Measurements from ENCODE around the gene TRIM4. TPM values are rescaled to one million over a fixed set of nuclear protein-coding genes. Genes with fewer than 3 reads are reported as not detected.

TRIM4 gene
- total RNA-seq, 4 donors from 2014 or later = 20.9 to 43.3 (median 39.6) TPM

- no peak overlapping the region for H3K4me3 ChIP-seq
- no peaks in the 10 kb centered on the region for H3K36me3 ChIP-seq
- no peak for TF ChIP-seq EP300 (IDR thresholded peaks at IDR 0.05; ENCODE audit: low read depth)
- TF ChIP-seq CTCF (IDR thresholded peaks at IDR 0.05) = no peak
- no peak for TF ChIP-seq POLR2A (IDR thresholded peaks at IDR 0.05)
- TF ChIP-seq POLR2AphosphoS5 (IDR thresholded peaks at IDR 0.05) = no peak
- in situ Hi-C loops (cut with MboI; ENCODE audit: low pct_ligation_motif_present in 1 of 4, low pct_unique_long_range_greater_than_20kb in 1 of 4, low sequenced_read_pairs in 3 of 4) = no loop called here
- 65 to 92% methylated on average over 1 to 5 of the region's 5 CpGs for WGBS, 2 donors (ENCODE audit: low coverage in 1 of 2)
- H3K4me1 ChIP-seq = peaks cover 0 to 9% (median 5%) of the 10 kb centered on the region in 4 donors
- H3K27ac ChIP-seq = no peak overlapping the region
- intact Hi-C loops (cut with DNase I; ENCODE audit: low total_unique reads) = no loop called here
- H3K27me3 ChIP-seq = peaks cover 33% of the 10 kb centered on the region
- no peaks in the 10 kb centered on the region for H3K9me3 ChIP-seq
- DNase-seq = no peak
Observed at GRCh38 chr7:99927536-99927935, 8.2 kb upstream of the TRIM4 start.

GRCh38 chr7:99926321-99926720 lies 7.0 kb upstream of the TRIM4 start:
- no peak overlapping the region for H3K27ac ChIP-seq
- no peaks in the 10 kb centered on the region for H3K36me3 ChIP-seq
- H3K27me3 ChIP-seq = peaks cover 28% of the 10 kb centered on the region
- peaks cover 0 to 9% (median 5%) of the 10 kb centered on the region in 4 donors for H3K4me1 ChIP-seq
- in situ Hi-C loops (cut with MboI; ENCODE audit: low pct_ligation_motif_present in 1 of 4, low pct_unique_long_range_greater_than_20kb in 1 of 4, low sequenced_read_pairs in 3 of 4) = no loop called here
- intact Hi-C loops (cut with DNase I; ENCODE audit: low total_unique reads) = no loop called here
- no peak for DNase-seq
- TF ChIP-seq POLR2A (IDR thresholded peaks at IDR 0.05) (no peak), POLR2AphosphoS5 (IDR thresholded peaks at IDR 0.05) (no peak), EP300 (IDR thresholded peaks at IDR 0.05; ENCODE audit: low read depth) (no peak), CTCF (IDR thresholded peaks at IDR 0.05) (no peak)
- H3K9me3 ChIP-seq = no peaks in the 10 kb centered on the region
- no peak overlapping the region for H3K4me3 ChIP-seq

- Histone ChIP-seq H3K27ac (no peak overlapping the region), H3K4me3 (no peak overlapping the region), H3K36me3 (no peaks in the 10 kb centered on the region), H3K27me3 (peaks cover 16% of the 10 kb centered on the region), H3K4me1 (peaks cover 3 to 16% (median 11%) of the 10 kb centered on the region in 4 donors), H3K9me3 (no peaks in the 10 kb centered on the region)
- TF ChIP-seq POLR2A (IDR thresholded peaks at IDR 0.05) (no peak), CTCF (IDR thresholded peaks at IDR 0.05) (no peak)
- in situ Hi-C loops (cut with MboI; ENCODE audit: low pct_ligation_motif_present in 1 of 4, low pct_unique_long_range_greater_than_20kb in 1 of 4, low sequenced_read_pairs in 3 of 4) = loop anchor here in 3 of 4 donors (25.0 kb wide), 1 partner anchor 139 kb away; no protein-coding TSS in a partner anchor
- WGBS, 2 donors (ENCODE audit: low coverage in 1 of 2) = 94 to 100% methylated on average over 1 to 3 of the region's 3 CpGs
- intact Hi-C loops (cut with DNase I; ENCODE audit: low total_unique reads) = no loop called here
- DNase-seq = no peak
Observed at GRCh38 chr7:99923200-99923599, 3.9 kb upstream of the TRIM4 start.

- 72 to 77% methylated on average over 2 to 3 of the region's 3 CpGs for WGBS, 2 donors (ENCODE audit: low coverage in 1 of 2)
Observed at GRCh38 chr7:99920149-99920548, 819 bp upstream of the TRIM4 start.

More at GRCh38 chr7:99920149-99920548, 819 bp upstream of the TRIM4 start:
- Histone ChIP-seq H3K27me3 (no peaks in the 10 kb centered on the region), H3K9me3 (no peaks in the 10 kb centered on the region), H3K27ac (peak overlapping the region; percentile 94 to 97 (median 94)), H3K4me3 (peak overlapping the region in 3 of 4 donors; percentile 72 to 89 (median 86)), H3K4me1 (peaks cover 23 to 39% (median 26%) of the 10 kb centered on the region in 4 donors), H3K36me3 (no peaks in the 10 kb centered on the region)
- intact Hi-C loops (cut with DNase I; ENCODE audit: low total_unique reads) = no loop called here
- TF ChIP-seq CTCF (IDR thresholded peaks at IDR 0.05) = no peak
- TF ChIP-seq POLR2AphosphoS5 (IDR thresholded peaks at IDR 0.05) = no peak
- no peak for DNase-seq
- in situ Hi-C loops (cut with MboI; ENCODE audit: low pct_ligation_motif_present in 1 of 4, low pct_unique_long_range_greater_than_20kb in 1 of 4, low sequenced_read_pairs in 3 of 4) = loop anchor here in 3 of 4 donors (25.0 kb wide), 1 partner anchor 142 kb away; no protein-coding TSS in a partner anchor
